ENCODE measurements around the gene SGPL1. TPM values are rescaled to one million over a fixed set of nuclear protein-coding genes. Genes with fewer than 3 reads are reported as not detected.

The SGPL1 gene
- total RNA-seq, 6 experiments from 2014 or later, result 22.4 to 30.9 (median 26.0) TPM

GRCh38 chr10:70809011-70809611 lies 6.6 kb upstream of the SGPL1 start:
- H3K36me3 Mint-ChIP-seq (ENCODE audit: low read depth), result no peaks in the 10 kb centered on the region
- no peak overlapping the region for H3K4me3 Mint-ChIP-seq
- peaks cover 8% of the 10 kb centered on the region for H3K27me3 Mint-ChIP-seq (ENCODE audit: insufficient read depth)
- DNase-seq, result no peak
- no peak for TF ChIP-seq CTCF (IDR thresholded peaks at IDR 0.05)
- H3K9me3 Mint-ChIP-seq, result no peaks in the 10 kb centered on the region
- H3K27ac Mint-ChIP-seq, result no peak overlapping the region
- peaks cover 18% of the 10 kb centered on the region for H3K4me1 Mint-ChIP-seq (ENCODE audit: low read depth)

GRCh38 chr10:70809726-70810125 lies 6.0 kb upstream of the SGPL1 start:
- TF ChIP-seq CTCF (IDR thresholded peaks at IDR 0.05), result no peak
- Mint-ChIP-seq H3K9me3 (no peaks in the 10 kb centered on the region), H3K4me3 (no peak overlapping the region), H3K27ac (no peak overlapping the region), H3K36me3 (ENCODE audit: low read depth) (no peaks in the 10 kb centered on the region), H3K4me1 (ENCODE audit: low read depth) (peaks cover 12% of the 10 kb centered on the region), H3K27me3 (ENCODE audit: insufficient read depth) (peaks cover 7% of the 10 kb centered on the region)
- DNase-seq, result no peak

GRCh38 chr10:70810967-70811366 lies 4.8 kb upstream of the SGPL1 start:
- peaks cover 5% of the 10 kb centered on the region for H3K27me3 Mint-ChIP-seq (ENCODE audit: insufficient read depth)
- no peaks in the 10 kb centered on the region for H3K9me3 Mint-ChIP-seq
- H3K4me1 Mint-ChIP-seq (ENCODE audit: low read depth), result peaks cover 15% of the 10 kb centered on the region

GRCh38 chr10:70811881-70812280 lies 3.9 kb upstream of the SGPL1 start:
- TF ChIP-seq CTCF (IDR thresholded peaks at IDR 0.05), result no peak
- Mint-ChIP-seq H3K27me3 (ENCODE audit: insufficient read depth) (peaks cover 5% of the 10 kb centered on the region), H3K9me3 (no peaks in the 10 kb centered on the region), H3K27ac (no peak overlapping the region), H3K36me3 (ENCODE audit: low read depth) (no peaks in the 10 kb centered on the region), H3K4me3 (no peak overlapping the region), H3K4me1 (ENCODE audit: low read depth) (peaks cover 15% of the 10 kb centered on the region)
- no peak for DNase-seq

More at GRCh38 chr10:70810967-70811366, 4.8 kb upstream of the SGPL1 start:
- no peaks in the 10 kb centered on the region for H3K36me3 Mint-ChIP-seq (ENCODE audit: low read depth)
- no peak overlapping the region for H3K27ac Mint-ChIP-seq
- TF ChIP-seq CTCF (IDR thresholded peaks at IDR 0.05), result no peak
- no peak overlapping the region for H3K4me3 Mint-ChIP-seq
- no peak for DNase-seq

- DNase-seq, result no peak
- TF ChIP-seq CTCF (IDR thresholded peaks at IDR 0.05), result no peak
- peaks cover 5% of the 10 kb centered on the region for H3K27me3 Mint-ChIP-seq (ENCODE audit: insufficient read depth)
Measured at GRCh38 chr10:70812814-70813213, 2.9 kb upstream of the SGPL1 start.

More at GRCh38 chr10:70812814-70813213, 2.9 kb upstream of the SGPL1 start:
- Mint-ChIP-seq H3K36me3 (ENCODE audit: low read depth) (peaks cover 3% of the 10 kb centered on the region; the same call in 1 of the 2 replicates), H3K27ac (no peak overlapping the region), H3K9me3 (no peaks in the 10 kb centered on the region), H3K4me1 (ENCODE audit: low read depth) (peaks cover 21% of the 10 kb centered on the region), H3K4me3 (no peak overlapping the region)
